NCI-H2107 (cell line): ENCODE results near the gene PLAAT3.
A peak's percentile ranks its signal among the peaks of the same experiment; 100 is the strongest.
"Not testable (repeated sequence)": the region's sequence is repeated elsewhere in the genome, so short reads cannot be mapped to it uniquely, and the experiment has no call there.

Experiments used
- DNase-seq: peaks from one replicate; lab custom pipeline; 2025; lab: John Stamatoyannopoulos, UW

Gene PLAAT3

DNA sequence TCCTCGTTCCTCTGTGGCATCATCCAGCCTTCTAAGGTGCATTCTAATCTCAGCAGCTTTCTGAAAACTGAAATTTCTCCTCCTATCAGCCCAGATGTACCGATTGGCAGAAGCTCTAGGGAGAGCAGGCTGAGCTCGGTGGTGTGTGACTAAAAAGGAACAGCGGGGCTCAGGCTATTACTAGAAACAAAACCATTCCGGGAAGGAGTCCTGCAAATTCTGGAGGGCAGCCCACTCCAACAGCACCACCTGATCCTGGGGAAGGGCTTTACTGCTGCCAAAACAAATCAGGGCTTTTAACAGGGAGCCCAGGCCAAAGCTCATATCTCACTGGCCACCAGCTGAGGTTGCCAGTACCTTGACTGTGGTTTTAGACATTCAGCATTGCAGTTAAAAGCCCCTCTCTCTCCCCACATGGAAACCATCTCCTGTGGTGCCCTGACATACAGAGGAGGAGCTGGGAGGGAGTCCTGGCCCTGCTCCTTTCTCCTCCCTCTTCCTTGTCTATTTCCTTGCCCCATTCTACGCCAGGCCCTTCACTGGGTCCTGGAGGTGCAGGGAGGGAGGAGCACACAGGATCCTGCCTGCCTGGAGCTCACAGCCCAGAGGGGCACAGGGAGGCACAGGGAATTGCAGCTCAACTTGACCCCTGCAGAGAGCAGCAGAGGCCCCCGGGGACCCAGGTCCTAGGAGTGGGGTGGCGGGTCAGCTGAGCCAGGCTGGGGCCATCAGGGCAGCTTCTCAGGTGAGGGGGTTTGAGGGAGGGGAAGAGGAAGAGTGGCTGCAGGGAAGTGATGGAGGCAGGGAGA, 76.7 kb downstream of the PLAAT3 start:
- DNase-seq: no peak

DNA sequence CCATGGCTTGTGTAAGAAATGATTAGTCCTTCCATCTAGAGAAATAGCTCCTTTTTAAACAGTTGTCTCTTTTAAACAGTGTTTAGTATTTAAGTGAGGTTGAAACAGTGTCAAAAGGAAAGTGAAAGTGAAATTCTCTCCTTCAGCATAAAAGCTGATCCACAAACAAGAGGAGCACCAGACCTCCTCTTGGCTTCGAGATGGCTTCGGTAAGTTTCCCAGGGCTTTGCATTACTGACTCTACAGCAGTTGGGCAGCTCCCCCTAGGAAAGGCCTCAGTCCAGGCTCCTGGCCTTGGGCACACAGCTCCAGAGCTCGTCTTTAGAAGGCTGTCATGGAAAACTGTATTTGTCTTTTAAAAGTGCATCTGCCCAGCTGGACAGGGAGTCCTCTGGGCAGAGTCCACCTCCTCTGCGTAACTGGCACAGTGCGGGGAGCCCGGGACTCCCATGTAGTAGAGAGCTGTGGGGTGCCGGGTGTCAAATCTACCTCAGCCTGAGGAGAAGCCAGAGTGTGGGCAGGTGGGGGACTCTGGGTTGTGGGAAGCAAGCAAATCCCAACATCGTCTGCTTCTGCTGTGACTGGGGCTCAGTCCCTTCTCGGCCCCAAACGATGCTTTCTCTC, 77.5 kb downstream of the PLAAT3 start, which contains the start of gene PLAAT4:
Gene PLAAT4, plus strand, starts transcription at position 140 of the 624 bp plus-strand sequence. Its CDS starts 61 bp downstream, at position 201.
- peak; percentile 23 for DNase-seq

- DNase-seq: no peak
These were observed 78.5 kb downstream of the PLAAT3 start for GRCh38 chr11:63535734-63536133.

GRCh38 chr11:63534895-63535461, 79.3 kb downstream of the PLAAT3 start:
- DNase-seq: no peak

DNA sequence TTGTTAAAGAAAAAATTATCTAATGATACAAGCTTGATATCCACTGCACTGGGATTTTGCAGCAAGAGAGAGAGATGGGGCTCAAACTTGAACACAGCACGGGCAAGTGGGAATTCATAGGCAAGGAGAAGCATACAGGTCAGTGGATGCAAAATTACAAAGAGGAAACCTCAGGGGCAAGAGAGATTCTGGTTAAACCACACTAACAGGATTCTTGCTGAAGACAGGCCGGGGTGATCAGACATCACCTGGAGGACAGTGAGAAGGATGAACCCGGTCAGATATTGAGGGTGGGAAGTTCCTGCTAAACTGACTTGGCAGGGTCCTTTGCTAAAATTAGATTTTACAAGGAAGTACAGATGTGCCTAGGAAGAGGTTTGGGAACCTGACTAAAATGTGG, 80.2 kb downstream of the PLAAT3 start:
- DNase-seq: no peak

- no peak for DNase-seq
These were observed 81.3 kb downstream of the PLAAT3 start for GRCh38 chr11:63532799-63533475.

- no peak for DNase-seq
These were observed 82.1 kb downstream of the PLAAT3 start for GRCh38 chr11:63532117-63532516.

DNA sequence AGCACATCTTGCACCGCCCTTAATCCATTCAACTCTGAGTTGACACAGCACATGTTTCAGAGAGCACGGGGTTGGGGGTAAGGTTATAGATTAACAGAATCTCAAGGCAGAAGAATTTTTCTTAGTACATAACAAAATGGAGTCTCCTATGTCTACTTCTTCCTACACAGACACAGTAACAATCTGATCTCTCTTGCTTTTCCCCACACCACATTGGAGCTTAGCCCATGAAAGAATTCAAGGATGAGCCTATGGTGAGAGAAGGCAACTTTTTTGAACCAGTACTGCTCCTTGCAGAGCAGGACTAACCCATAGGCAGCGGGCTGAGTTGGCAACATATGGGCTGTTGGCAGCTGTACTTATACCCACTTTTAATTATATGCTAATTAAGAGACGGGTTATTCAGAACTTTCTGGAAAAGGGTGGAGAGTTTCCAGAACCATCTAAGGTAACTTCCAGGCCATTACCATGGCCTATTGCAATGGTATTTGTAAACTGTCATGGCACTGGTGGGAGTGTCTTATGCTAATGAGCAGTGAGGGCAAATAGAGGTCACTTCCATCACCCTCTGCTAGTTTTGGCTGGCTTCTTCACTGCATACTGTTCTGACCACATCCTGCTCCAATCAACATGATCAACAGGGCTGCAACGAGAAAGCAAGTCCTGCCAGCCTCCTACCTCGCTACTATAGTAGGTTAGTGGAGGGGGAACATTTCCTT, 83.0 kb downstream of the PLAAT3 start:
- DNase-seq: not testable (repeated sequence)

DNA sequence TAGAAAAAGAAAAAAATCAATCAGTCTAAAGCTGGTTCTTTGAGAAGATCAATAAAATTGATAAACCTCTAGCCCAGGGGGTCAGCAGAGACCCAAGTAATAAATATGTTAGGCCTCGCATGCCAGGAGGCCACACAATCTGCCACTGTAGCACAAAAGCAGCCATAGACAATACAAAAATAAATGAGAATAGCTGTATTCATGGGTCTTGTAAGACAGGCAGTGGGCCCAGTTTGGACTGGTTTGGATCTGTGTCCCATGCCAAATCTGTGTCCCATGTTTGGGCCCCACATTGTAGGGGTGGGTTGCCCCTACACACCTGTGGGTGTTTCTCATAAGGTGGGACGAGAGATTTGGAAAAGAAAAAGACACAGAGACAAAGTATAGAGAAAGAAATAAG, 84.2 kb downstream of the PLAAT3 start:
- no peak for DNase-seq

DNA sequence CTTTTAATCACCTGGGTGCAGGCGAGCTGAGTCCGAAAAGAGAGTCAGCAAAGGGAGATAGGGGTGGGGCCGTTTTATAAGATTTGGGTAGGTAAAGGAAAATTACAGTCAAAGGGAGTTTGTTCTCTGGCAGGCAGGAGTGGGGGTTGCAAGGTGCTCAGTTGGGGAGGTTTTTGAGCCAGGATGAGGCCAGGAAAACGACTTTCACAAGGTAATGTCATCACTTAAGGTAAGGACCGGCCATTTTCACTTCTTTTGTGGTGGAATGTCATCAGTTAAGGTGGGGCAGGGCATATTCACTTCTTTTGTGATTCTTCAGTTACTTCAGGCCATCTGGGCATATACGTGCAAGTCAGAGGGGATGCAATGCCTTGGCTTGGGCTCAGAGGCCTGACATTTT, 84.9 kb downstream of the PLAAT3 start:
- not testable (repeated sequence) for DNase-seq

DNA sequence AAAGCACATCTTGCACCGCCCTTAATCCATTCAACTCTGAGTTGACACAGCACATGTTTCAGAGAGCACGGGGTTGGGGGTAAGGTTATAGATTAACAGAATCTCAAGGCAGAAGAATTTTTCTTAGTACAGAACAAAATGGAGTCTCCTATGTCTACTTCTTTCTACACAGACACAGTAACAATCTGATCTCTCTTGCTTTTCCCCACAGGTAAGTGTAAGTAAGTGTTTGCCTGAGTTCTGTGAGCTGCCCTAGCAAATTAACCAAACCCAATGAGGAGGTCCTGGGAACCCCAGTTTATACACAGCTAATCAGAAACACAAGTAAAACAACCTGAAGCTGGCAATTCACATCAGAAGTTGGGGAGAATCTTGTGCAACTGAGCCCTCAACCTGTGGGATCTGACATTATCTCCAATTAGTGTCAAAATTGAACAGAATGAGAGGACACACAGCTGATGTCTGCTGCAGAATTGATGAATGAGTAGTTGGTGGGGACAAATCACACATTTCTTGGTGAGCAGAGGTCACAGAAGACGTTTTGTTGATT, 85.4 kb downstream of the PLAAT3 start:
- not testable (repeated sequence) for DNase-seq

DNA sequence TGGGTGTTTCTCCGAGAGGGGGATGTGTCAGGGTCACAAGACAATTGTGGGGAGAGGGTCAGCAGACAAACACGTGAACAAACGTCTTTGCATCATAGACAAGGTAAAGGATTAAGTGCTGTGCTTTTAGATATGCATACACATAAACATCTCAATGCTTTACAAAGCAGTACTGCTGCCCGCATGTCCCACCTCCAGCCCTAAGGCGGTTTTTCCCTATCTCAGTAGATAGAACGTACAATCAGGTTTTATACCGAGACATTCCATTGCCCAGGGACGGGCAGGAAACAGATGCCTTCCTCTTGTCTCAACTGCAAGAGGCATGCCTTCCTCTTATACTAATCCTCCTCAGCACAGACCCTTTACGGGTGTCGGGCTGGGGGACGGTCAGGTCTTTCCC, 86.1 kb downstream of the PLAAT3 start:
- DNase-seq: not testable (repeated sequence)

DNA sequence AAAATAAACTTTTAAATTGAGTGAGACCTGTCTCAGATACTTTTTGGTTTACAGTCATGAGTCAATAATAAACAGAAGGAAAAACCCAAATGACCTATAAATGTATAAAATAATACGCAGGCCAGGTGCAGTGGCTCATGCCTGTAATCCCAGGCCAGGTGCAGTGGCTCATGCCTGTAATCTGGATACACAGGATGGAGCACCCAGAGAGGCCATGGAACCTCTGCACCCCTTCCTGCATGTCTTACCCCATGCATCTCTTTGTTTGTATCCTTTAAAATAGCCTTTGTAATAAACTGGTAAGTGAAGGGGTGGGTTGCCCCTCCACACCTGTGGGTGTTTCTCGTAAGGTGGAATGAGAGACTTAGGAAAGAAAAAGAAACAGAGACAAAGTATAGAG, 86.6 kb downstream of the PLAAT3 start:
- no peak for DNase-seq
